MM.1S (cell line): ENCODE results near the gene MRPL53.

ENCODE experiments used
- DNase-seq: peaks from one replicate; pipeline ENCODE4 v3.0.0-alpha.2; 2015
- H2AFZ ChIP-seq: fragments of 300-600 bp; sonication (generic); 2 replicates; pipeline ENCODE4 v1.6.0; 2016; ENCODE audit warnings: antibody characterized with exemption, low read length
- H3F3A ChIP-seq: fragments of 300-600 bp; sonication (generic); 2 replicates; pipeline ENCODE4 v1.6.1; 2016; ENCODE audit warnings: mild to moderate bottlenecking, antibody characterized with exemption, low read length, moderate library complexity, mixed read lengths; ENCODE audit not compliant: insufficient read depth
- H3K27ac ChIP-seq: fragments of 300-600 bp; sonication (generic); 2 replicates; pipeline ENCODE4 v1.5.1; 2016; ENCODE audit warnings: mild to moderate bottlenecking, low read length
- H3K27me3 ChIP-seq: fragments of 300-600 bp; sonication (generic); replicated peaks from 2 replicates; pipeline ENCODE4 v1.6.0; 2016; ENCODE audit warnings: low read length; ENCODE audit not compliant: insufficient read depth
- H3K36me3 ChIP-seq: fragments of 300-600 bp; sonication (generic); replicated peaks from 2 replicates; pipeline ENCODE4 v1.6.1; 2016; ENCODE audit warnings: mild to moderate bottlenecking, low read length, mixed read lengths; ENCODE audit not compliant: insufficient read depth
- H3K4me1 ChIP-seq: fragments of 300-600 bp; sonication (generic); 2 replicates; pipeline ENCODE4 v1.6.1; 2016; ENCODE audit warnings: low read length, mixed read lengths
- H3K4me2 ChIP-seq: fragments of 300-600 bp; sonication (generic); 2 replicates; pipeline ENCODE4 v1.6.0; 2016; ENCODE audit warnings: low read depth, low read length
- H3K4me3 ChIP-seq: fragments of 300-600 bp; sonication (generic); 2 replicates; pipeline ENCODE4 v1.5.1; 2016; ENCODE audit warnings: low read length, mixed read lengths
- H3K79me2 ChIP-seq: fragments of 300-600 bp; sonication (generic); 2 replicates; pipeline ENCODE4 v1.6.1; 2016; ENCODE audit warnings: mixed run types, low read length, mixed read lengths
- H3K9ac ChIP-seq: fragments of 300-600 bp; sonication (generic); 2 replicates; pipeline ENCODE4 v1.6.1; 2016; ENCODE audit warnings: low read length, mixed read lengths
- H3K9me2 ChIP-seq: fragments of 300-600 bp; sonication (generic); replicated peaks from 2 replicates; pipeline ENCODE4 v1.6.1; 2016; ENCODE audit warnings: mild to moderate bottlenecking, low read length, mixed read lengths; ENCODE audit not compliant: insufficient read depth
- H3K9me3 ChIP-seq: fragments of 300-600 bp; sonication (generic); replicated peaks from 2 replicates; pipeline ENCODE4 v1.6.1; 2016; ENCODE audit warnings: mild to moderate bottlenecking, low read length, mixed read lengths; ENCODE audit not compliant: insufficient read depth
- H4K20me1 ChIP-seq: fragments of 300-600 bp; sonication (generic); 2 replicates; pipeline ENCODE4 v1.6.1; 2016; ENCODE audit warnings: mild to moderate bottlenecking, low read length, moderate library complexity, mixed read lengths; ENCODE audit not compliant: insufficient read depth
- EZH2 ChIP-seq: fragments of 300-600 bp; sonication (generic); optimal IDR thresholded peaks from 2 replicates; pipeline ENCODE3; 2017; ENCODE audit warnings: low read depth, mild to moderate bottlenecking, antibody characterized with exemption, low read length, mixed read lengths
- EZH2phosphoT487 ChIP-seq: fragments of 300-600 bp; sonication (generic); IDR thresholded peaks from 2 replicates; pipeline ENCODE4 v1.6.1; 2018; ENCODE audit warnings: antibody characterized with exemption, low read length
- TF ChIP-seq, protein P1 (sequence below): fragments of 300-600 bp; sonication (generic); IDR thresholded peaks from 2 replicates; pipeline ENCODE4 v1.5.1; 2016; ENCODE audit warnings: antibody characterized with exemption, low read length, mixed read lengths

Gene MRPL53

DNA sequence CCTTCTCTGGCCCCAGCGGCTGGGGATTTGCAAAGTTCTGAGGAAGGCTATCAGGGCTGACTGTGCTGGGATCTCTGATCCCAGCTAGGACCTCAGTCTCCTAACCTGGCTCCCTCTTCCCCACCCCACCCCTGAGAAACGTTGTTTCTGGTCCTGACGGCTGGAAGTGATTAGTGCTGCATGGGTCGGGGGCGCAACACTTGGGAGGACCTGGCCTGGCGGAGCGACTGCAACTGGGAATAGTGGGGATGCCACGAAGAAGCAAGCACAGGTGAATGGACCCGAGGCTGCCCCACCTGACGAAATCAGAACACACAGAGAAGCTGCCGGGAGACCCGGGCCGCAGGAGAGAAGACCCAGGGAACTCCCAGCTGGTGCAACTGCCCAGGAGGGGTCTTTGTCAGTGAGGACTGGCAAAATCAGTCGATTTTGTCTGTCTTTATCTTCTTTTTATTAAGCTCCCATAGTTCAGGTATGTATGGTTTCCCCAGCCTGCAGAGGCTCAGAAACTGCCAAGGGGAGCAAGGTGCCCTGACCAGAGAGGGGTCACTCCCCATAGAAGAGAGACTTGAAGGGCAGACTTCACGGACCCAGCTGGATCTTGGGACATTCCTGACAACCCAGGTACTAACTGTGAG lies 27.6 kb upstream of the MRPL53 start:
- no peak for DNase-seq
- Histone ChIP-seq H3K9ac (no peak overlapping the region), H4K20me1 (no peaks in the 10 kb centered on the region), H3K9me3 (no peaks in the 10 kb centered on the region), H3F3A (0 out of 2 replicates have a peak, but pooled peaks cover 13% of the 10 kb centered on the region), H3K4me2 (no peak overlapping the region), H3K79me2 (no peaks in the 10 kb centered on the region), H3K36me3 (no peaks in the 10 kb centered on the region), H3K27ac (no peak overlapping the region), H2AFZ (no peak overlapping the region), H3K4me3 (no peak overlapping the region), H3K27me3 (peaks cover 25% of the 10 kb centered on the region), H3K9me2 (no peaks in the 10 kb centered on the region), H3K4me1 (peaks cover 6% of the 10 kb centered on the region; the same call in 1 of the 2 replicates)
- TF ChIP-seq EZH2 (no peak), EZH2phosphoT487 (no peak)
- TF ChIP-seq, protein P1, sequence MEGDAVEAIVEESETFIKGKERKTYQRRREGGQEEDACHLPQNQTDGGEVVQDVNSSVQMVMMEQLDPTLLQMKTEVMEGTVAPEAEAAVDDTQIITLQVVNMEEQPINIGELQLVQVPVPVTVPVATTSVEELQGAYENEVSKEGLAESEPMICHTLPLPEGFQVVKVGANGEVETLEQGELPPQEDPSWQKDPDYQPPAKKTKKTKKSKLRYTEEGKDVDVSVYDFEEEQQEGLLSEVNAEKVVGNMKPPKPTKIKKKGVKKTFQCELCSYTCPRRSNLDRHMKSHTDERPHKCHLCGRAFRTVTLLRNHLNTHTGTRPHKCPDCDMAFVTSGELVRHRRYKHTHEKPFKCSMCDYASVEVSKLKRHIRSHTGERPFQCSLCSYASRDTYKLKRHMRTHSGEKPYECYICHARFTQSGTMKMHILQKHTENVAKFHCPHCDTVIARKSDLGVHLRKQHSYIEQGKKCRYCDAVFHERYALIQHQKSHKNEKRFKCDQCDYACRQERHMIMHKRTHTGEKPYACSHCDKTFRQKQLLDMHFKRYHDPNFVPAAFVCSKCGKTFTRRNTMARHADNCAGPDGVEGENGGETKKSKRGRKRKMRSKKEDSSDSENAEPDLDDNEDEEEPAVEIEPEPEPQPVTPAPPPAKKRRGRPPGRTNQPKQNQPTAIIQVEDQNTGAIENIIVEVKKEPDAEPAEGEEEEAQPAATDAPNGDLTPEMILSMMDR: no peak

DNA sequence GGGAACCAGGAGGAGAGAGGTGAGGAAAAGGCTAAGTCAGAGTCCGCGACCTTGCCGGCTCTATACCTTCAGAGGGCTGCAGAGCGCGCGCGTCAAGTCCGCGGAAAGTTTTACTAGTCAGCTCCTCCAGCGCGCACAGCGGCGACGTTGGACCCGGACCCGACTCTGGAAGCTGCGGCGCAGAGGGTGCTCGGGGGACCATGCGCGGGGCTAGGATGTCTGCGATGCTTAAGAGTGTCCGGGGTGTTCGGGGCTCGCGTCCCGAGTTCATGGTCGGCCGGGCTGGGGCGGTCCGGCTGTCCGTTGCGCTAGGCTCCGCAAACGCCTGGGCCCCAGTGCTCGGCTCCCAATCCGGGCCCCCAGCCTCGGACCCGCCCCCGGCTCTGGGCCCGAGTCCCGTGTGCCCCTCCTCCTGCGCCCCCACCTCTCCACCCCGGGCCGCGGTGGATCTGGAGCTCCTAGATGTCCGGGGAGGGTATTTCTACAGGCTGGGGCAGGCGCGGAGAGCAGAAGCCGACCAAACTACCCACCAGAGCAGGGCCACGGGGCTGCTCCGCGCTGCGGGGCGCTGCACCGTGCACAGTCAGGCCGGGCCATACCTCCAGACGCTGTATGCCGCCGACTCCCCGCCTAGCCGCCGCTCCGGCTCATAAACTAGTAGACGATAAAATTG lies 26.9 kb upstream of the MRPL53 start, which contains the start of gene LBX2:
LBX2 (minus strand) TSS at position 337 of the 673 bp plus-strand sequence; CDS start at position 271, 66 bp downstream.
- Histone ChIP-seq H3F3A (0 out of 2 replicates have a peak, but pooled peaks cover 6% of the 10 kb centered on the region), H2AFZ (peak within 1 kb of the TSS; percentile 61), H3K4me2 (peak within 1 kb of the TSS; percentile 71), H3K79me2 (no peaks in the 10 kb centered on the region), H3K9ac (no peak within 1 kb of the TSS), H3K4me3 (peak within 1 kb of the TSS; percentile 49; the same call in 1 of the 2 replicates), H3K27ac (no peak within 1 kb of the TSS), H4K20me1 (no peaks in the 10 kb centered on the region), H3K36me3 (no peaks in the 10 kb centered on the region), H3K27me3 (peaks cover 25% of the 10 kb centered on the region), H3K9me3 (no peaks in the 10 kb centered on the region), H3K9me2 (no peaks in the 10 kb centered on the region), H3K4me1 (peaks cover 6% of the 10 kb centered on the region; the same call in 1 of the 2 replicates)
- no peak for DNase-seq
- TF ChIP-seq EZH2: no peak
- TF ChIP-seq, protein P1: no peak
- no peak for TF ChIP-seq EZH2phosphoT487

DNA sequence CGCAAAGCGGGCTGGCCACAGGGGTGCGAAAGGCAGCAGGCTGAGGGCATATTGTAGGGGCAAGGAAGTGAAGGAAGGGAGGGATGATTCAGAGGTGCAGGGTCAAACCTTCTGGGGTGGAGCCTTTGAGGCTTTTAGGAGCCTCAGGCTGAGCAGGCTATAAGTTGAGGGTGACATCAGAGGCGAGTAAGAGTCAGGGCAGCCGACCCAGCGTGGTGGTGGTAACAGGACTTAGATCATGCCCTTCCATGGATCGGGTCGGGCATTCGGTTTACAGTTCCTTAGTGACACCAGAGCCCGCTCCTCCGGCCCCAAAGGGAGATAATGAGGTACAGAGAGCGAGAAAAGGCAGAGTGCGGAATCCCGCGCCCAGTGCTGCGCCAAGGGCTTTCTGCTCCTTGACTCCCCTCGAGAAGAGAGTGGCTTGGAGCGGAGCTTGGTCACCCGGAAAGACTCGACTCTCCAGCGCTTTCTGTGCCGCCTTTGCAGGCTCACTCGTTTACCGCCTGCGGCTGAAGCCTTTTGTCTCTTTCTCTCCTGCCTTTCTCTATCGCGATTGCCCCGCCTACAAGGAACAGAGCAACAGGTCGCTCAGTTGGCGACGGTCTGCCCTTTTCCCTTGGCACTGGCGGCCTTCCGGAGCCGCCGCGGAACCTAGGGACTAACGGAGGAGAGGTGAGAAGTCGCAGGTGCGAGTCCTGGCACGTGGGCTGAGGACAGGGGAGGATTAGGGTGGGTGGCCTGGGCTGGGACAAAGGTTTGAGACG lies 26.2 kb upstream of the MRPL53 start:
- peak overlapping the region; percentile 49; the same call in 1 of the 2 replicates for H3K4me3 ChIP-seq
- H3K4me1 ChIP-seq: peaks cover 5% of the 10 kb centered on the region; the same call in 1 of the 2 replicates
- peaks cover 25% of the 10 kb centered on the region for H3K27me3 ChIP-seq
- no peaks in the 10 kb centered on the region for H3K79me2 ChIP-seq
- peak overlapping the region; percentile 61 for H2AFZ ChIP-seq
- no peaks in the 10 kb centered on the region for H3K9me2 ChIP-seq
- H3K36me3 ChIP-seq: no peaks in the 10 kb centered on the region
- TF ChIP-seq EZH2phosphoT487 (no peak), EZH2 (no peak)
- TF ChIP-seq, protein P1: no peak
- no peaks in the 10 kb centered on the region for H4K20me1 ChIP-seq
- peak overlapping the region; percentile 71 for H3K4me2 ChIP-seq
- no peak for DNase-seq
- H3K9me3 ChIP-seq: no peaks in the 10 kb centered on the region
- H3K9ac ChIP-seq: no peak overlapping the region
- no peak overlapping the region for H3K27ac ChIP-seq
- H3F3A ChIP-seq: 0 out of 2 replicates have a peak, but pooled peaks cover 3% of the 10 kb centered on the region
